Thoracic aorta (tissue), 2 donors: ENCODE results near the gene BRCA2. TPM values are rescaled to one million over a fixed set of nuclear protein-coding genes. Genes with fewer than 3 reads are reported as not detected.

Experiments used
- ATAC-seq: fragments of 150-250 bp; one replicate; pipeline ENCODE4 v1.8.0; 2017; ENCODE audit warnings: low read depth; ENCODE audit not compliant: insufficient number of reproducible peaks, low FRiP score
- DNase-seq: peaks from one replicate; pipeline ENCODE4 v3.0.0-alpha.2; 2020; ENCODE audit warnings: low spot score
- H3K27ac ChIP-seq, 2 donors: fragments of 200-600 bp; sonication (generic); 1 replicate in 1 of 2; 2 replicates in 1 of 2; pipeline ENCODE4 v1.5.1; 2016; ENCODE audit warnings: mild to moderate bottlenecking in 2 of 2, moderate library complexity in 2 of 2
- H3K27me3 ChIP-seq: fragments of 200-600 bp; sonication (generic); replicated peaks from 2 replicates; pipeline ENCODE4 v1.6.0; 2016; ENCODE audit warnings: mild to moderate bottlenecking; ENCODE audit not compliant: insufficient read depth
- H3K36me3 ChIP-seq: fragments of 200-600 bp; sonication (generic); one replicate; pipeline ENCODE4 v1.5.1; 2016
- H3K4me1 ChIP-seq, 2 donors: fragments of 200-600 bp; sonication (generic); 1 replicate in 1 of 2; 2 replicates in 1 of 2; pipeline versions ENCODE4 v1.5.1 to v1.6.0; 2016; ENCODE audit warnings: low read depth in 2 of 2, mild to moderate bottlenecking in 1 of 2; ENCODE audit not compliant: control insufficient read depth in 1 of 2
- H3K4me3 ChIP-seq: fragments of 200-600 bp; sonication (generic); 2 replicates; pipeline ENCODE4 v1.5.1; 2016; ENCODE audit warnings: mild to moderate bottlenecking
- H3K9me3 ChIP-seq: fragments of 200-600 bp; sonication (generic); 2 replicates; pipeline ENCODE4 v1.5.1; 2016
- total RNA-seq, 2 donors: library from RNA; depleted of rRNA; stranded (reverse); fragments of >200 nt; gene quantifications; one replicate each; pipeline versions ENCODE4 v1.1.0 to v1.2.3, GENCODE V29; 2016
- TF ChIP-seq, protein P1 (sequence below): fragments of 200-600 bp; sonication (generic); IDR thresholded peaks from one replicate; pipeline ENCODE4 v1.5.1; 2019; ENCODE audit warnings: antibody characterized with exemption

Gene BRCA2
- total RNA-seq, 2 donors from 2014 or later, result 1.5 to 4.6 TPM

DNA sequence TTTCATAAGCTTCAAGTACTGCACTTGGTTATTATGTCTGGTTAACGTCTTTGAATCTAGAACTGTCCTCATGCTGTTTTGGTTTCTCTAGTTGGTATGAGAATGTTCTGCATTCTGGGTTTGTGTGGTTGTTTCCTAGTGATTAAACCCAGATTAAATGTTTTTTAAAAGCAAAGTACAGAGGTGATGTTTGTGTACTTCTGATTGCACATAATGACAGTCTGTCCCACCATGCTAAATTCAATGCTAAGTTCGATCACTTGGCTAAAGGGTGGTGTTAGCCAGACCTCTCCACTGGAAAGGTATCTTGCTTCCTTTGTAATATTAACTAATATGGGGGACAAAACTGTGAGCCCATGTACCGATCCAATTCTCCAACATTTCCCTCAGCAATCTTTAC, 98.0 kb downstream of the BRCA2 start:
- Histone ChIP-seq H3K36me3 (no peaks in the 10 kb centered on the region), H3K4me3 (no peak overlapping the region), H3K4me1 (peaks cover 0 to 7% of the 10 kb centered on the region in 2 donors), H3K27me3 (no peaks in the 10 kb centered on the region), H3K27ac (no peak overlapping the region), H3K9me3 (no peaks in the 10 kb centered on the region)
- DNase-seq (no peak), ATAC-seq (no peak)
- TF ChIP-seq, protein P1, sequence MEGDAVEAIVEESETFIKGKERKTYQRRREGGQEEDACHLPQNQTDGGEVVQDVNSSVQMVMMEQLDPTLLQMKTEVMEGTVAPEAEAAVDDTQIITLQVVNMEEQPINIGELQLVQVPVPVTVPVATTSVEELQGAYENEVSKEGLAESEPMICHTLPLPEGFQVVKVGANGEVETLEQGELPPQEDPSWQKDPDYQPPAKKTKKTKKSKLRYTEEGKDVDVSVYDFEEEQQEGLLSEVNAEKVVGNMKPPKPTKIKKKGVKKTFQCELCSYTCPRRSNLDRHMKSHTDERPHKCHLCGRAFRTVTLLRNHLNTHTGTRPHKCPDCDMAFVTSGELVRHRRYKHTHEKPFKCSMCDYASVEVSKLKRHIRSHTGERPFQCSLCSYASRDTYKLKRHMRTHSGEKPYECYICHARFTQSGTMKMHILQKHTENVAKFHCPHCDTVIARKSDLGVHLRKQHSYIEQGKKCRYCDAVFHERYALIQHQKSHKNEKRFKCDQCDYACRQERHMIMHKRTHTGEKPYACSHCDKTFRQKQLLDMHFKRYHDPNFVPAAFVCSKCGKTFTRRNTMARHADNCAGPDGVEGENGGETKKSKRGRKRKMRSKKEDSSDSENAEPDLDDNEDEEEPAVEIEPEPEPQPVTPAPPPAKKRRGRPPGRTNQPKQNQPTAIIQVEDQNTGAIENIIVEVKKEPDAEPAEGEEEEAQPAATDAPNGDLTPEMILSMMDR, result no peak

DNA sequence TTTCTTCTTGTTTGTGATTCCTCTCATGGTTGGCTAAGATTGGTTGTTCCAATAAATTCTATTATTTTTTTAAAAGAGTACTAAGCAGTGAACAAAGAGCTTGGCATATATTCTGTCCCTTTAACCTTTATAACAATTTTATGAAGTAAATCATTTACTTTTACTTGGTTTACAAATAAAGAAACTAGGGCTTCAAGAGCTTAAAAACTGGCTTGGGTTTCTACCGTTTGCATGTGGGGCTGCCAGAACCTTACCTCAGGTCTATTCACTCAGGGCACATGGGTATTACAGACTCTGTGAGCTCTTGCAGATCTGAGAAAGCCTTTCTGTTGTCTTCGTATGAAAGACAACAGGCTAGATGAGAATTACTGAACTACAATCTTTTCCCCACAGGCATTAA, 99.3 kb downstream of the BRCA2 start:
- DNase-seq (no peak), ATAC-seq (no peak)
- Histone ChIP-seq H3K4me3 (no peak overlapping the region), H3K9me3 (no peaks in the 10 kb centered on the region), H3K27me3 (no peaks in the 10 kb centered on the region), H3K4me1 (peaks cover 0 to 2% of the 10 kb centered on the region in 2 donors), H3K27ac (no peak overlapping the region), H3K36me3 (no peaks in the 10 kb centered on the region)
- TF ChIP-seq, protein P1, result no peak

DNA sequence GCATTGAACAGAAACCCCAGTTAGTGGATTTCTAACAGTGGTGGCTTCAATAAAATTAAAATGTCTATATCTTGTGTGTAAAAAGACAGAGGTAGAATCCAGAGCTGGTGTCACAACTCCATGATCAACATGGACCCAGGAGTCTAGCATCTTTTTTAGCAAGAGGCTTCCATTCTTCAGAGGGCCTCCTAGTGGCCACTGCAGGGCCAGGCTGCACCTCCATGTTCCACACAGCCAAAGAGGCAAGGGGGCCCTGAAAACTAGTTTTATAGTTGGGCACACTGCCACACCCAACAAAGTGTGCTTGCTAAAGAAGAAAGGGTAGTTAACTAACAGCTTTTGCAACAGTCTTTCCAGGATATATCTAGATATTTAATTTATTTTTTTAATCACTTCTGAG, 99.7 kb downstream of the BRCA2 start:
- Histone ChIP-seq H3K4me3 (no peak overlapping the region), H3K27me3 (no peaks in the 10 kb centered on the region), H3K27ac (no peak overlapping the region), H3K36me3 (no peaks in the 10 kb centered on the region), H3K4me1 (no peaks in the 10 kb centered on the region), H3K9me3 (no peaks in the 10 kb centered on the region)
- TF ChIP-seq, protein P1, result no peak
- ATAC-seq (no peak), DNase-seq (no peak)

DNA sequence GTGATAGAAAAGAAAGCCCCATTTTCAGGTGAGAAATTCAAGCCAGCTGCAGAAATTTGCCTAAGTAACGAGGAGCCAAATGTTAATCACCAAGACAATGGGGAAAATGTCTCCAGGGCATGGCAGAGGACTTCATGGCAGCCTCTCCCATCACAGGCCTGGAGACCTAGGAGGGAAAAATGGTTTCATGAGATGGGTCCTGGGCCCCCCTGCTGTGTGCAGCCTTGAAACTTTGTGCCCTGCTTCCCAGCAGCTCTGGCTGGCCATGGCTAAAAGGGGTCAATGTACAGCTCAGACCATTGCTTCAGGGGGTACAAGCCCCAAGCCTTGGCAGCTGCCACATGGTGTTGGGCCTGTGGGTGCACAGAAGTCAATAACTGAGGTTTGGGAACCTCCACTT, 102.7 kb downstream of the BRCA2 start:
- H3K27ac ChIP-seq, result no peak overlapping the region
- TF ChIP-seq, protein P1, result no peak
- ATAC-seq, result no peak
- no peaks in the 10 kb centered on the region for H3K4me1 ChIP-seq
- H3K27me3 ChIP-seq, result no peaks in the 10 kb centered on the region
- no peaks in the 10 kb centered on the region for H3K9me3 ChIP-seq
- H3K36me3 ChIP-seq, result no peaks in the 10 kb centered on the region
- no peak overlapping the region for H3K4me3 ChIP-seq
- DNase-seq, result no peak

DNA sequence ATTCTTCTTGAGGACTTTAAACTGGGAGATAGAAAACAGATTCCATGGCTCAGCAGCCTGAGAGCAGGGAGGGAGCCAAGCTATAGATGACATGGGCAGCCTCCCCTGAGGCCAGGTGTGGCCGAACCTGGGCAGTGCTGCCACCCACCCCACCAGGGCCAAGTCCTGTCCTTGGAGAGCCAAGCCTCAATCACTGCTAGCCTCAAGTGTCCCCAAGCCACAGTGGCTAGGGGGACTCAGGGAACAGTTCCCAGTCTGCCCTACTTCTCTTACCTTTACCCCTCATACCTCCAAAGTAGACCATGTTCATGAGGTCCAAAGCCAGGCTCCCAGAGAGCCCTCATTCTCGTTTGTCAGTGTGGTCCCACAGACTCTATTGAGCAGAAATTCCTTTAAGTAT, 104.6 kb downstream of the BRCA2 start:
- H3K27me3 ChIP-seq, result no peaks in the 10 kb centered on the region
- no peaks in the 10 kb centered on the region for H3K4me1 ChIP-seq
- ATAC-seq (no peak), DNase-seq (no peak)
- no peak overlapping the region for H3K27ac ChIP-seq
- TF ChIP-seq, protein P1, result no peak
- no peak overlapping the region for H3K4me3 ChIP-seq
- H3K9me3 ChIP-seq, result no peaks in the 10 kb centered on the region
- no peaks in the 10 kb centered on the region for H3K36me3 ChIP-seq
